ENCODE results near the gene AUNIP. TPM values are rescaled to one million over a fixed set of nuclear protein-coding genes. Genes with fewer than 3 reads are reported as not detected.

The AUNIP gene
- total RNA-seq, 1 donor from 2014 or later: 1.4 TPM

DNA sequence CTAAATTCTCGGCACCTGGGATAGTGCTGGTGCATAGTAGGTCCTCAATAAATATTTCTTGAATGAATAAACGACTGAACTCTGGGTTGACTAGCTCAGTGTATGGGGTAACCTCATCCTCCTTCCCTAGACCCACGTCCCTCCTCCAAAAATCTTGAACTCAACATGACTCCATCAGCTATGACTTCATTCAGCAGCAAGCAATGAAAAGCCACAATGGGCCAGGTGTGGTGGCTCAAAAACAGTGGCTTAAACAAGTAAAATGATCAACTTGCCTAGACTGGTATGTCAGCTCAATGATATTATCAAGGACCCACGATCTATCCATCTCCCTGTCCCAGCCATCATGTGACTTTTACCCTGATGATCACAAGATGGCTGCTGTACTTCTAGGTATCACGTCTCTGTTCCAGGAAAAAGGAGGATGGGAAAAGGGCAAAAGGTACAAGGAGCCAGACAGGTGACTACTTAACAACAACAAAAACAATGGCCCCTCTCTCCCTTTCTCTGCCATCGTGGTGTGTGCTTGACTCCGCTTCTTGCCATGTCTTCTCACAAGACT lies 29.2 kb upstream of the AUNIP start:
- no peak for DNase-seq (ENCODE audit: low spot score)

DNA sequence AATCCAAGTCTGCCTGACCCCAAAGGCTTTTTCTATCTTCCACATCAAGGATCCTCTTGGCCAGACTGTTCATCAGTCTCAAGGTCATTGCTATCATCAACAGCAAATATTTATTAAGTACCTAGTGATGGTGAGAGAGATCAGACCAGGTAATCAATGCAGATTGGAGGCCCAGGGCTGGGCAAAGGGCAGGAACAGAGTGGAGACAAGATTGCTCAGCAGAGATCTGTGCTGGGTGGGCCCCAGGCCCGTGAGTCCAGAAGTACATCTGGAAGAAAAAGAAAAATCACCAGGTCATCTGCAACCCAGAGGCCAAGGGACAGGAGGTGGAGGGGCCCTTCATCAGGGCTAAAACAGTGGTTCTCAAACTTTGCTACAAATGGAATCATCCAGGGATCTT lies 26.3 kb upstream of the AUNIP start:
- DNase-seq (ENCODE audit: low spot score): no peak

DNA sequence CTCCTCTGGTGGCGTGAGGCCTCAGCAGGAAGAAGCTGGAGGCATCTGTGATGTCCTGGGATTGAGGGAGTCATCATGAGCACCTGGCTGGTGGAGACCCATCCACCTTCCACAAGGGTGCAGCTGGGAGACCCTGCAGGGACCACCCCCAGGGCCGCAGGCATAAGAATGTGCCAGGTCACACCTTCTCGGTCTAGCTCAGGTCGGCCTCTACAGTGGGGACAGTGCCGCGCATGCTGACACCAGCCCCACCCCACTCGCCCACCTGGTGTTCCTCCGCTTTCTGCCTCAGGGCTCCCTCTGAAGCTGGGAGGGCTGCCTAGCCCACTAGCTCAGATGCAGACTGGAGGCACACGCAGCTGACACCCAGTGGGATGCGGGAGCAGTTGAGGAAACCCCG lies 22.0 kb upstream of the AUNIP start:
- no peak for DNase-seq (ENCODE audit: low spot score)

DNA sequence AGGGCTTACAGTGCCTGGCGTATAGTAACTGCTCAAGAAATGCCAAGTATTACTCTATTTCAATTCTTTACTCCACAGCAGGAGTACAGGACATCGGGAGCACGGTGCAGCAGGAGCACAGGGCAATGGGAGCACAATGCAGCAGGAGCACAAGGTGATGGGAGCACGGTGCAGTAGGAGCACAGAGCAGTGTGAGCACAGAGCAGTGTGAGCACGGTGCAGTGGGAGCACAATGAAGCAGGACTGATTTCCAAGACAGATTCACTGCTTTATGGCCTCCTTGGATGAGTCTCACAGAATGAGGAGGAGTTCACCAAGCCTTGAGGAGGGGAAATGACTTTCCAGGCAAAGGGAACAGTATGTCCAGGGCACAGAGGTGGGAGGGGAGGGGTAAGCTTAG lies 21.3 kb upstream of the AUNIP start:
- DNase-seq (ENCODE audit: low spot score): no peak

DNA sequence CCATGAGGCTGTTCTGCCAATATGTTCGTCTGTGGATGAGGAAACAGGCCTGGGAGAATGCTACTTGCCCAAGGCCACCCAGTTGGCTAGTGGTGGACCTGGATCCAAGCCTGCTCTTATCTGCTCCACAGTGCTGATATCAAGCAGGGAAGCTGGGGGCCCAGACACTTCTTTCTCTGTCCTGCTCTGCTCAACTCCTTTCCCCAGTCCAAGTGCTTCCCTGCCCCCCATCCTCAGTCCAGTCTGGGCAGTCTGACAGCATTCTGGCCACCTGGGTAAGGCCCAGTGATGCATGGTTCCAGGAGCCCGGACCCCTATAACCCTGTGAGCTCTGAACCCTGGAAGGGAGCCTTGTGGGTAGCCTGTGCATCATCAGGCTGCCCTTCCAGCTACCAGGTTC lies 20.4 kb upstream of the AUNIP start:
- no peak for DNase-seq (ENCODE audit: low spot score)

DNA sequence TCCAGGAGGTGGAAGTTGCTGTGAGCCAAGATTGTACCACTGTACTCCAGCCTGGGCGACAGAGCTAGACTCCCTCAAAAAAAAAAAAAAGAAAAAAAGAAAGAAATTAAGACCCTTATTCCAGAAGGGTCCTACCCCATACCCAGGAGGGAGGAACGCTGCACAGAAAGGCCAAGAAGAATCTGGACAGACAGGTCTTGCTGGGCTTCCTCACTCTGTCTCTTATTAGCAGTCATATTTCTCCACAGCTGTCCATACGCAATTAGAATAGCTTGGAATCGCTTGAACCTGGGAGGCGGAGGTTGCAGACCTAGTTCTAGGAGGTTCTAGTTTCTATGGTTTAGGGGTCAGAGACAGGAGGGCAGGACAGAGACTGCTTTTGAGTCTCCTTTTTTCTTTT lies 19.4 kb upstream of the AUNIP start:
- peak; percentile 34 for DNase-seq (ENCODE audit: low spot score)

DNA sequence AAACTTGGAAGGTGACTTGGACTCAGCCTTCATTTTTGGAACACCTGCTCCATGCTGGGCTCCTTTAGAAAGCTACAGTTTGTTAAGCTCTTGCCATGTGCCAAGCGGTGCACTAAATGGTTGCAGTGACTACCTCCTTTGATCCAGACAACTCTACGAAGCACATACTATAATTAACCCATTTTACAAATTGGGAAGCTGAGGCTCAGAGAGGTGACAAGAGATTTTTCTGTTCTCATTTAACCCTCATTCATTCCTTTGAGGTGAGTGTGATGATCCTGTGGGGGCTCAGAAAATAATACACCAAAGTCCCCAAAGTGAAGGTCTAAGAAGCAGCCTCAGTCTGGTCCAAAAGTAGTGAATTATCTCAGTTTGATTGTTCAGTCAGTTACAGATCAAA lies 17.9 kb upstream of the AUNIP start:
- DNase-seq (ENCODE audit: low spot score): no peak

DNA sequence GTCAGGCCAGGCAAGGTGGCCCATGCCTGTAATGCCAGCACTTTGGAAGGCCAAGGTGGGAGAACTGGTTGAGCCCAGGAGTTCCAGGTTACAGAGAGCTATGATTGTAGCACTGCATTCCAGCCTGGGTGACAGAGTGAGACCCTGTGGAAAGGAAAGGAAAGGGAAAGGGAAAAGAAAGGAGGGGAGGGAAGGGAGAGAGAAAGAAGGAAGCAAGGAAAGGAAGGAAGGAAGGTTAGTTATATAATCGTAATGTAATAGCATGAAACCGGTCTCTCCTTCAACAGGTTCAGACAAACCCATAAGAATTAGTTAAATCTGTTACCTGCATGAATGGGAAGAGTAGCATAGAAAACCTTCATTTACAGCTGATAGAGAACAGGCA lies 17.4 kb upstream of the AUNIP start:
- DNase-seq (ENCODE audit: low spot score): no peak

DNA sequence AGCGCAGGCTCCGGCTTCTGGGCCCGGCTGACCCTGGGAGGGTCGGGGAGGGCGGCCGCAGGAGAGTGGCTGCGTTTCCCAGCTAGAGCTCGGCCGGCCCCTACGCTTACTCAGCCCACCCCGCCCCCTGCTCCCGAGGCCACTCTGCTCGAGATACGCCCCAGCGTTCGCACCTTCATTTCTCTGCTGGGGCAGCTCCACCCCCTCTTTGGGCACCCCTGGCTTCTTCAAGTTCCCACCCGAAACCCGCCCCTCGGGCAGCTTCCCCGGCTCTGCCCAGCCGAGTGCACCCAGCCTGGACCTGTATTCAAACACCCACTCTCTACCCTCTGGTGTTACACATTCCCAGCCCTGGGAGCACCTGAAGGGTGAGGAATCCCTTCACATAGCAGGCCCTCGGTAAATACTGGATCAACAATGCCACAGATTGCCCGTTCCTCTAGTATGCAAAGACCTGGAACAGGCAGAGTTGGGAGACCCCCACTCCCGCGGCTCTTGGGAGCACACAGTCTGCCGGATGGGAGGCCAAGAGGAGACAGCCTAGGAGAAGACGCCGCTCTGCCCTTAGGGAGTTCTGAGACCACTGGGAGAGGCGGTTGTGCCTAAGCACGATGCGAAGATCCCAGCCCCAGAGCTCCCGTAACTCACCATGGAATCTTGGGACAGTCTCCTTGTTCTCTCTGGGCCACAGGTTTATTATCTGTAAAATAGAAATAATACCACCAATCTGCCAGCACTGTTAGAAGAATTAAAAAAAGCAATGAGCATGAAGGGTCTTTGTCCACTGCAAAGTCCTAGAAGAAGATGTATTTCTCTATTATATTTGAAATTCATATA lies 16.8 kb upstream of the AUNIP start:
- no peak for DNase-seq (ENCODE audit: low spot score)

DNA sequence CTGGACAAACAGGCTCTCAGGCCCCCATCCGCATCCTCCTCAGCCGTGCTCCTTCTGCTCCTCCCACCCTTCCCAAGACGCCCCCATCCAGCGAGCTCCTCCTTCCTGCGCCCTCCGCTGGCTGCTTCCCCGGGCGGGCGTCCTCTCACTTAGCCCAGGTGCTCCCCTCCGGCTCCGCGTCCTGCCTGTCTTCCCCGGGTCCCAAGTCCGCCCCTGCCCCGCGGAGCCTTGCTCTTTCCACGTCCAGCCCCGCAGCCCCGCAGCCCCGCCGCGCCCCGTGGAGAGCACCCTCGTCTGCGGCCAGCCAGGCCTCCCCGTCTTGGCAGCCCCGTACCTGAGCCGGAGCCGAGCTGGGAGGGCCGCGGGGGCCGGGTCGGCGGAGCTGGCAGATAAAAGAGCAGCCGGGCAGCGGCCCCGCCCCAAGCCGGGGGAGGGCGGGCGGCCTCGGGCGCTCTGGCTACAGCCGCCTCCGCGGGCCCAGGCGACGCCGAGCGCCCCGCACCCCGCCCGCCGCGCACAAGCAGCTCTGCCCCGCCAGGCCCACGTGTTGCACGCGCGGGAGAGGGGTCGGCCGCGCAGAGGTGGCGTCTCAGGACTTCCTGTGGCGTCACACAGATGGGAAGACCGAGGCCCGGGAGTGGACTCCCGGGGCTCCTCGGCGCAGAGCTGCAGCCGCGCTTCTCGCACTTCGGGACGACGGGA lies 16.0 kb upstream of the AUNIP start, which contains the start of gene PAQR7:
PAQR7 (minus strand) TSS at position 555 of the 702 bp plus-strand sequence. CDS start 11,869 bp downstream, outside the sequence.
- DNase-seq (ENCODE audit: low spot score): peak; percentile 90

DNA sequence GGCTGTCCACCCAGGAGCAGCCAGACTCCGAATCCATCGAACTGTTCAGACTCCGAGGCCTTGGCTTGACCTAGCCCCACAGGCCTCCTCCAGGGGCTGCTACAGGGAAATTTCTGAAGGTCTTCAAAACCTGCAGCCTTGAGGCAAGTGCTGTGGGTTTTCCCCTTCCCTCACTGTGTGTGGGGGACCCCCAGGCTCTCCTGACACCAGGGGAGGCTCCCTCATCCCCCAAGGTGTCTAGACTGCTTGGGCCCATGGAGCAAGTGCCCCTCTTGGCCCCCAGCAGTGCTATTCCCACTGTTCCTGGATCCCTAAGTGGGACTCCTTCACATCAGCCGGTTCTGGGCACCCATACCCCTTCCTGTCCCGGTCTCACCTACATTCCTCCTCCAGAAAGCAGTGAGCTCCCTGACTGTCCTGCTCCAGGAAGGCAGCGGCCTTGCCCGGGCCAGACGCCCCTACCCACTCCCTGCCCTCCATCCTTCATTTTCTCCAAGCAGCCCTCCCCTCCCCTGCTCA lies 15.4 kb upstream of the AUNIP start:
- DNase-seq (ENCODE audit: low spot score): no peak

DNA sequence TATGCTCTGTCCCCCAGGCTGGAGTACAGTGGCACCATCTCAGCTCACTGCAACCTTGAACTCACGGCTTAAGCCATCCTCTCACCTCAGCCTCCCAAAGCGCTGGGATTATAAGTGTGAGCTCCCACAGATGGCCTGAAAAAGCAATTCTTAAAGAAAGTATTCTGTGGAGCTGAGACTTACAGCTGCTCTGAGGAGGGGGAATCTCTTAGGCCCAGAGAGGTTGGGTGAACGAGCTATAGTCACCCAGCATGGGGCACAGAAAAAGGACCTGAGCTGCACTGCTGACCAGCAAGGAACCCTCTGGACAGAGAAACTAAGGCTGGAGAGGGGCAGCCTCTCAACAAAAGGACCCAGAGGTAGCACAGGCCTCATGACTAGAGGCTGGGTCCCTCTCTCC lies 15.0 kb upstream of the AUNIP start:
- DNase-seq (ENCODE audit: low spot score): no peak

DNA sequence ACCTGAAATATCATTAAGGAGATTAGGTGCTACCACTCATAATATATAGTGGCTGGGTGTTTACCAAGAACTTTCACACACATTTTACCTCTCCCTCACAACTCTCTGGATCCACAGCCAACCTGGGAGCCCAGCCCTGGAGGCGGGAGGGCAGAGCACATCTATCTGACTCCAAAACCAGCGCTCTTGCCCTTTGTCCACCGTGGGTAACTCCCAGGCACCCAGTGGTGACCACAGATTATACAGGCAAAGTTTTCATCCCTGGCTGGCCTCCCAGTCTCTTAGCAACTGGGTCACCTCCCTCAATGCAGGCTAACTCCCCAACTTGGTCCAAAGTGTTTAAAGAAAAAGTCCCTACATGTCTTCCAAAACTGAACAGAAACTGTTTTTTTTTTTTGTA lies 13.9 kb upstream of the AUNIP start:
- DNase-seq (ENCODE audit: low spot score): no peak

DNA sequence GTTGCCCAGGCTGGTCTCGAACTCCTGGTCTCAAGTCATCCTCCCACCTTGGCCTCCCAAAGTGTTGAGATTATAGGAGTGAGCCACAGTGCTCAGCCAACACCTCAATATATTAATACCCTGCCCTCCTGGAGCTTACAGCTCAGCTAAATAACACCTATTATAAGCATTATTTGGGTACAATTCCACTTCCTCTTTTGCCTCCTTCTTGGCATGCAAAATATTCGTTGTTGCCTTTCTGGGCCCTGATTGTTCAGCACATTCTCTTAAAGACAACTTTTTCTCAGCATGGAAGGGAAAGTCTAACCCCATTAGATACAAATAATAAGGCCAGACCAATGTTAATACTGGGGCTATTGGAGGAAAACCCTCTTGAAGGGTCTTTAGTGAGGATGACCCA lies 13.5 kb upstream of the AUNIP start:
- no peak for DNase-seq (ENCODE audit: low spot score)

DNA sequence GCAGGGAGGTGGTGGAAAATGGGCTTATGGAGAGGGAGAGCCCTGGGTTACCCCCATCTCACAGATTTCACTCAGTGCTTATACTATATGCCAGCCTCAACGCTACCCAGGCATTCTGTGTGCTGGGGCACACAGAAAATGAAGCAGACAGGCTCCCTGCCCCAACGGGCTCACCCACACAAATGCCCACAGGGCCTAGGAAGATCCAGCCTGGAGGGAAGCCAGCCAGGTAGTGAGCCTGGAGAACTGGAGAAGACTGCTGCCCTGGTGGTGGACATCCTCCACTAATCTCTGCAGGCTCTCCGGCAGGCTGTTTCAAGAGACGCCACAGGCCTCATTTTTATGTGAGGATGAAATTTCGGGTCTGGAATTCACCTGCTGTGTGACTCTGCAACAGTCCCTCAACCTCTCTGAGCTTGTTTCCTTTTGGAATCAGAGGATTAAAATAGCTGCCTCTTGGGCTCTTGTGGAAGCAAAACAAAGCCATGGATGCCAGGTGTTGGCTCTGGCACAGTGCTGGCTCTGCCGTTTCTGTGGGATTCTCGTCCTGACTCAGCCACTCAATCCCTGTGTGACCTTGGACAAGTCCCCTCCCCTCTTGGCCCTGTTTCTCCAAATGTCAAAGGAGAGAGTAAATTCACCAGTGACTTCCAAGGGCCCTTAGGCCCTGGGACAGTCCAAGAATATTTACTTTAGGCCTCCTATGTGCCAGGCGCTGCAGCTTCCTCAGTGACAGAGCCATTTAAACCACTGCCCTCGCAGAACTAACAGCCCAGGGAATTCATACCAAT lies 12.6 kb upstream of the AUNIP start:
- no peak for DNase-seq (ENCODE audit: low spot score)

DNA sequence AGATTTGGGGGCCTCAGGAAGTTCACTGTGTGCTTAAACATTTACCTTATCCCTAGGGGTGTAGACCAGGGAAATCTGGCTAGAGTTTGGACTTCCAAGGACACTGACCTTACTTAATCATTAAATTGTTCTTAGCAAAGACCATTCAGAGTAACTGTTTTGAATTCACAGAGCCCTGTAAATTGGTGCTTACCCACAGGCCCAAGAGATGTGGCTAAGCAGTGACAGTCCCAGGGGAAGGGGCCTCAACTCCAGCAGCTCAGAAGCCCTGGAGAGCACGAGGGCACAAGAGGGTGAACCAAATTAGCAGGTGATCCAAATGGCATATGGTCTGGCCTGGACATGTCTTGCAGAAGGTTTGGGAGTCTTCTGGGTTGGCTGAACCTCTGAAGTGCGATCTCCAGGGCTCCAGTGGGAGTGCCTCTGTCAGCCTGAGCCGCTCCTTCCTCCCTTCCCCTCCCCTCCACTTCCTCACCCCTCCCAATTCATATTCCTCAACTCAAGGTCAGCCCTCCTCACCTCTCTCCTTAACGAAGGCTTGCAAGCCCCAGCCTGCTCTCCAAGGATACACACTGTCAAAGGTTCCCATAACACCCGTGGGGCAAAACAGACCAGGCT lies 11.9 kb upstream of the AUNIP start:
- DNase-seq (ENCODE audit: low spot score): peak; percentile 59

DNA sequence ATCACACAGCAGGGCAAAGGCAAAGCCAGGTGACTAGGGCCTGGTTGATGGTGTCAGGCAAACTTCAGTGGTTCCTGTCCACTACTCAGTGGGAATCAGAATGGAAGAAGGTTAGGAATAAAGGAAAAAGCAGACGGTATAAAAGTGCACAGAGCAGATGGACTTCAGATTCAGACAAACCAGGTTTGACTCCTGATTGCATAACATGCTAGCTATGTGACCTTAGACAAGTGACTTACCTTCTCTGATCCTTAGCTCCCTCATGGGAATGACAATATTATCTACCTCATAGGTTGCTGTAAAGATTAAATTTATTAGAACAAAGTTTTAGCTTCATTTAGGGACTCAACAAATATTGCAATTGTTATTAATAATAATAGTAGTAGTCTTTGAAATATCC lies 11.4 kb upstream of the AUNIP start:
- no peak for DNase-seq (ENCODE audit: low spot score)

DNA sequence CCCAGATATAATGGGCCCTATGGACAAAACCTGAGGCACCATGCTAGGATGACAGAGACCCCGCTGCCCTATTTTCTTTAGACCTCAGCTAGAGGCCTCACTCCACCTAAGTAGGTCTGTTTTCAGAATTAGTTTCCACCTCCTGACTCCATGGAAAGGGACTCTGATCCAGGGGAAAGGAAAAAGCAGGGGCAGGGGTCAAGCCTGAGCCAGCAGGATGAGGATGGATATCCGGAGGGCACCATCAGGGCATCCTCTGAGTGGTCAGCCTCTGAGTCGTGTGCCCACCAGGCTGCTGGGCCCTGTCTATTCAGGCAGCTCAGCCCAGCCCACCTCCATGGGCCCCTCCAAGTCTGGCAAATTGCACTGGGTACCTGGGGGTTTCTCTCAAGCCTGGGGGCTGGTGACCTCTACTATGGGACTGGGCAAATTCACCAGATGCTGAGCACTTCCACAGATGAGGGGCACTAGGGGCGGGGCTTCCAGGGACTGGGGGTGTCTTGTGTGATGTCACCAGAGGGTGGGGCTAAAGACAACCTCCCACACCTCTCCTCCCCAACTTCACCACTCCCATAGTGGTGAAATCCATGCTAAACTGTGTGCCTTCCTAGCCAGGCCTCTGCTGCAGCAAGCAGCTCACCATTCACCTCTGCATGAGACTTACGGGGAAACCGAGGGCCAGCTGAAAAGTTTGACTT lies 10.8 kb upstream of the AUNIP start:
- no peak for DNase-seq (ENCODE audit: low spot score)

DNA sequence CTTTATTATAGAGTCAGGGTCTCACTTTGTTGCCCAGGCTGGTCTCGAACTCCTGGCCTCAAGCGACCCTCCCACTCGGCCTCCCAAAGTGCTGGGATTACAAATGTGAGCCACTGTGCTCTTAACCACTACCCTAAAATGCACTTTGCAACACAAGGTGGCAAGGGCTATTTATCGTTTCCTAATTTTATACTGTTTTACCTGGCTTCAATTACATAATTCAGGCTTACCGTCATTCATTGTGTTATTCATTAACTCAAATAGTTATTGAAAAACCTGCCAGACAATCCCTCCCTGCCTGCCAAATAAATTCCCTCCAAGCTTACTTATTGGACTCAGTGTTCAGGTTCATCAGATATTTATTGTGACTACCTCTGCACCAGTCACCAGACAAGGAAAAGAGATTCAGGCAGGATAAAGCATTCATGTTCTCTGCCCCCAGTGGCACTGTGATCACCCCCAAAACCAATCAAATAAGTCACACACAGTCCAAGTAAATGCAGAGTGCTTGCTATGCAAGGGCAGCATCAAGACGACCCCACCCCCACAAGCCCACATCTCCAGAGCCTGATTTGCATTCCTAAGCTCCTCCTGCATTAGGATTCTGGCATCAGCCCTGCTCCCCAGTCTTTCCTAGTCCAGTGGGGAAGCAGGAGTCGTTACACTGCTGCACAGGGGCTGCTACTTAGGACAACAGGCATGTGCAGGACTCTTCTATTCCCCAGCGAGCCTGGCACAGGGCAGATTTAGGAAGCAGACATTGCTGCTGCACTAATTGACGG lies 8.1 kb upstream of the AUNIP start:
- no peak for DNase-seq (ENCODE audit: low spot score)

DNA sequence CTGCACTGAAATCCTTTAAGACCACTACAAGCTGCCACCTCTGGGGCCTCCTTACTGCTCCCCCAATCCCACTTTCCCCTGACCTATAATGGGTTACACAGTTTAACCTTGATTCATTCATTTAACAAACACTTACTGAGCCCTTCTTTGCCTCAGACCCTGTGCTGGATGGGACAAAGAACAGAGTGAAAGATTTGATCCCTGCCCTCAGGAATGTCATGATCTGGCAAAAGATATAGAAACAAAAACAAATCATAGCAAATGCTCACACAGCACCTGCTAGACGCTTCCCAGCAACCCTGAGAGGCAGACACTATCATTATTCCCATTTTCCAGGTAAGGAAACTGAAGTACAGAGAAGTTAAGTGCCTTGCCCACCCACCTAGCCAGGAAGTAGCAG lies 7.0 kb upstream of the AUNIP start:
- DNase-seq (ENCODE audit: low spot score): no peak

Measured in umbilical cord (tissue), 2 donors.